Fibroblast of skin of left quadriceps (primary cell): Measurements from ENCODE around the gene AGR3.

Source experiments
- DNase-seq, 2 experiments: peaks; one replicate each; pipeline ENCODE4 v3.0.0-alpha.2; 2013; ENCODE audit warnings: low read depth in 2 of 2

Gene AGR3

GRCh38 chr7:16881844-16882243 lies at the start of gene AGR3:
AGR3 (minus strand) TSS chr7:16881983; CDS start chr7:16878618, 3,365 bp downstream.
- no peak for DNase-seq

DNA sequence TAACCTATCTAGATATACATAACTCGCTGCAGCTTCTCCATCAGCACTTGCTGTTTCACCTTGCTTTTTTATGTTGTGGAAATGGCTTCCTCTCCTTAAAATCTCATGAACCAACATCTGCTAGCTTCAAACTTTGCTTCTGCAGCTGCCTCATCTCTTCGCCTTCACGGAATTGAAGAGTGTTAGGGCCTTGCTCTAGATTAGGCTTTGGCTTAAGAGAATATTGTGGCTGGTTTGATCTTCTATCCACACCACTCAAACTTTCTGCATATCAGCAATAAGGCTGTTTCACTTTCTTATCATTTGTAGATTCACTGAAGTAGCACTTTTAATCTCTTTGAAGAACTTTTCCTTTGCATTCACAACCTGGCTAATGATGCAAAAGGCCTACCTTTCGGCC lies 49.2 kb upstream of the AGR3 start:
- no peak for DNase-seq

GRCh38 chr7:16929146-16929762 lies 47.5 kb upstream of the AGR3 start:
- no peak for DNase-seq

DNA sequence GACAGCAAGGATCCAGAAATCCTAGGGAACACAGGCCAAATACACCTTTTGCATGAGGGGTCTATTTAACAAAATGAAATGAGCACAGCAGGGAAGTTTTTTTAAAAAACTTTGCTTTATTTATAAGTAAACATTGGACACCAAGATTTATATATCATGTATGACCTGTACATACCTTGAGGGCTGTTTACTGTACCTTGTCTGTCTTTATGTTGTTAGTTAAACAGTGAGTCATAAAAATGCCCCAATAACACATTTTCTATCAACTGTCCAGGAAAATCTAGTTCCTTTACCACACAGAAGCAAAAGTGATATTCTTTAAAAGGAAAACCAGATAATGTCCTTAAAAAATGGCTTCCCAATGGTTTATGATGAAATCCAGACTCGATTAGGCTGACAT lies 45.1 kb upstream of the AGR3 start:
- DNase-seq, result no peak

DNA sequence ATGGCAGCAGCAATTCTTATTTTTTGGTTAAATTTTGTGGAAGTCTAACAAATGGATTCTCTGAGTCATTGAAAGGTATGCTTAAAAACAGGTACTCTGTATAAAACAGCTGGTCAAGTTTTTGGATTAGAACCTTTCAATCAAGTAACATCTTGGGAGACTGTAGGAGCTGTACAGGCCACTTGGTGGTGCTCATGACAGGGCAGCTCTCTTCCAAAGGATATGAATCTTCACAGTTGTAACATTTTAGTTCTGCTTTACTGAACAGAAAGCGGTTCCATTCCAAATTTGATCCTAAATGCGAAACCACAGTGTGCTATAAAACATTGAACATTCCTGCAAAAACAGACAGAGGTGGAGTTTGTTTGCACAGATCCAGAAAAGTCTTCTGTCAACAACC lies 44.5 kb upstream of the AGR3 start:
- DNase-seq, result no peak

- DNase-seq, result no peak
These were observed 43.8 kb upstream of the AGR3 start for GRCh38 chr7:16925609-16926008.

- no peak for DNase-seq
These were observed 41.2 kb upstream of the AGR3 start for GRCh38 chr7:16923019-16923418.

DNA sequence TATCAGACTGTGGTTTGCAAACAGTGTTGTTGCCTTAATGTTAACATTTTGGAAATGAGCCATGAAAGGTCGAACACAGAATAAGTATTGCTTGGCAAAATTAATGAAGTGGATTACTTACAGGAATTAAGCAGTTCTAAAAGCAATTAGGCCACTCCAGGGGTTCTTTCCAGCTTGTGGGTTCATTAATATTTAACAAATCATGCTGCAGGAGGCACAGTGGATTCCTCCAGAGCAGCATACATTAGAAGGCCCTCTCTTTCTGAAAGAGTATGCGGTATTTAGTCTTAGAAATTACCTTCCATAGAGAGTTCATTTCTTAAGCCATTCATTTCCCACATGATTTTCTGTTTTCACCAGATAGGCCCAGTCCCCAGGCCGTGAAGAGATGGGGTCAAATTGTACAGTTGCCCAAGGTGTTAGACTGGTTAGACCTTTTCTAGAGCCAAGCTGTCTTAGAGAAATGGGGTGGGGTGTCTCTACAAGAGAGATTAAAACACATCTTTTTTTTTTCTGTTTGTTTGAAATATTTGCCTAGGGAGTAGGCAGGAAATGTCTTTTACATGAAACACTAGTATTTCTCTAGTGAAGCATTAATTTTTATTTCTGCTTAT lies 40.0 kb upstream of the AGR3 start:
- no peak for DNase-seq

DNA sequence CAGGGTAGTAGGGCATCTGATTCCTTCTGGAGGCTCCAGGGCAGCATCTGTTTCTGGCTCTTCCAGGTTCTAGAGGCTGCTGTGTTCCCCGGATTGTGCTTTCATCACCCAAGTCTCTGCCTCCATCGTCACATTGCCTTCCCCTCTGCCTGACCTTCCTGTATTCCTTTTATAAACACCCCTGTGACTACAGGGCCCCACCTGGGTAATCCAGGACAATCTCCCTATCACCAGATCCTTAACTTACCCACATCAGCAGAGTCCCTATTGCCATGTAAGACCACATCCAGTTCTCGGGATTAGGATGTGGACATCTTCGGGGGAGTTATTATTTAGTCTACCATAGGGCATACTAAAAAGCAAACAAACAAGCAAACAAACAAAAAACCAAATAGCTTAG lies 39.4 kb upstream of the AGR3 start:
- DNase-seq, result no peak

DNA sequence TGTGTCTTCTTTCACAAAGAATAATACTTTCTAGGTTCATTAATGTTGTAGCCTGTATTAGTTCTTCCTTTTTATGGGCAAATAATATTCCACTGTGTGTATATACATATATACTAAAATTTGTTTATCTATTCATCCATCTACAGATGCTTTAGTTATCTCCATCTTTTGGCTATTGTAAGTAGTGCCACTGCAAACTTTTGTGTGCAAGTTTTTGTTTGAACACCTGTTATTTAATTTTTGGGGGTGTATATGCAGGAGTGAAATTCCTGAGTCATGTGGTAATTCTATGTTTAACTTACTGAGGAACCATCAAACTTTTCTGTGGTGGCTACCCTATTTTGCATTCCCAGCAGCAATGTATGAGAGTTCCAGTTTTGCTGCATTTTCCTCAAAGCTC lies 37.7 kb upstream of the AGR3 start:
- no peak for DNase-seq

- DNase-seq, result no peak
These were observed 36.6 kb upstream of the AGR3 start for GRCh38 chr7:16918288-16918895.

DNA sequence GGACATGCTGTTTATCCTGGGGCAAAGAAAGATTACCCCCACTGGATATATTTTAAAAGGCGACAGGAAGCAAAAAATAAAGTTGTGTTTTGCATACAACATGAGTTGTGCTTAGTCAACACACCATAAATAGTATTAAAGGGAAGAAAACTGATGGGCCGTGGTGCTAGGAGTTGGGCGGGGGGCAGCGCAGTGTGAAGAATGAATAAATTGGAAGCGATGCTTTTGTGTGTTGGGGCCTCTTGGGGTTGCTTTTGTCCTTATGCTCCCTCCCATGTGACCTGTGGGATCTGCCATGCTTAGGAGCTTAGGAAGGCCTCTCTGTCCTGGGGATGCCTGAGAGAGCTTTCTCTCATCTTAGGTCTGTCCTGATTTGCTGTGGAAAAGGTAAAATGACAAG lies 35.0 kb upstream of the AGR3 start:
- DNase-seq, result no peak

GRCh38 chr7:16916105-16916639 lies 34.4 kb upstream of the AGR3 start:
- DNase-seq, result peak; percentile 65 to 72

DNA sequence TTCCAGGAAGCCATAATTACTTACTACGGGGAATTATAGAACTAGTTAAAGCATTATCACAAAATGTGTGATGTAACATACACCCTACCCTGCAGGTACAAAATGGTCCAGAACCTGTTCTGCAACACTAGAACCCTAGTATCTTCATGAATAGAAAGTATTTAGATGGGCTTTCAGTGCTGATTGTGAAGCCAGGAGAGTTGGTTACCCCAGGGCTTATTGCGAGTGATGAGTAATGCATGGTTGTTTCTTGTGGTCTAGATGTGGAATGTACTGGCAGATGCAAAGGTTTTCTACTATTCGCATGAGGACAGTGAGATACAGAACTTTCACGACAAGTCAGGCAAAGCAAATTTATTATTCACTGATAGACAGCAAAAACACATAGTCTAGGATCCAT lies 33.6 kb upstream of the AGR3 start:
- DNase-seq, result peak; percentile 63 to 70

DNA sequence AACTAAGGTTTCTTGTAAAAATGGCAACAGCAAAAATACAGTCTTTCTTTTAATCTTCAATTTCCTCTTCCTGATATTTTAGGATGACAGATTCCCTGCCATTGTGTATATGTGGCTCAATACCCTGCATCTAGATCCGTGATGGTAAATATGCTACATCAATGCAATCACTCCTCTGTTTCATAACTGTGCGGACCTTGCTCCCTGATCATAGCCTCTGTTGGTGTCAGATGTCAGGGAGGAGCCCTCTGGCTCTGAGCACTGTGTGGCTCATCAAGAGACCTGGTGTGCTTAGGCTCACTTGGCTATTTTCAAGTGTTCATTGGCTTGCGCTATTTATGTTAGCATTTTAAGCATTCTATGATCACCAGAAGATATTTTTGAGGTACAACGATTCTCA lies 33.0 kb upstream of the AGR3 start:
- no peak for DNase-seq

GRCh38 chr7:16913643-16914042 lies 31.9 kb upstream of the AGR3 start:
- no peak for DNase-seq

GRCh38 chr7:16912540-16912939 lies 30.8 kb upstream of the AGR3 start:
- no peak for DNase-seq

DNA sequence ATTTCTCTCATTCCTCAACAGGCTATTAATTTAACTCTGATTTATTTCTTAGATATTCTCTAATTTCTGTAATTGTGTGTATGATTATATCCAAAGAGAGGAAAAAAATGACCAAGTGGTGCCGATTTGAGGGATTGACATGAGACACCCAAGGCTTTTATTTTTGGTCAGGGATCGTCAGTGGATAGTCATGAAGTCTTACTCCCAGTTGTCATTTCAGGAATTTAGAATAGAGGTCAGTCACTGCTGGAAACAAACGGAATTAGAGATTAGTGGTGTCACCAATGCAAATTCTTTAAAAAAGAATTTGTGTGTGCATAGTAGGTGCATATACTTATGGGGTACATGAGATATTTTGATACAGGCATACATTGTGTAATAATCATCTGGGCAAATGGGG lies 26.8 kb upstream of the AGR3 start:
- no peak for DNase-seq

DNA sequence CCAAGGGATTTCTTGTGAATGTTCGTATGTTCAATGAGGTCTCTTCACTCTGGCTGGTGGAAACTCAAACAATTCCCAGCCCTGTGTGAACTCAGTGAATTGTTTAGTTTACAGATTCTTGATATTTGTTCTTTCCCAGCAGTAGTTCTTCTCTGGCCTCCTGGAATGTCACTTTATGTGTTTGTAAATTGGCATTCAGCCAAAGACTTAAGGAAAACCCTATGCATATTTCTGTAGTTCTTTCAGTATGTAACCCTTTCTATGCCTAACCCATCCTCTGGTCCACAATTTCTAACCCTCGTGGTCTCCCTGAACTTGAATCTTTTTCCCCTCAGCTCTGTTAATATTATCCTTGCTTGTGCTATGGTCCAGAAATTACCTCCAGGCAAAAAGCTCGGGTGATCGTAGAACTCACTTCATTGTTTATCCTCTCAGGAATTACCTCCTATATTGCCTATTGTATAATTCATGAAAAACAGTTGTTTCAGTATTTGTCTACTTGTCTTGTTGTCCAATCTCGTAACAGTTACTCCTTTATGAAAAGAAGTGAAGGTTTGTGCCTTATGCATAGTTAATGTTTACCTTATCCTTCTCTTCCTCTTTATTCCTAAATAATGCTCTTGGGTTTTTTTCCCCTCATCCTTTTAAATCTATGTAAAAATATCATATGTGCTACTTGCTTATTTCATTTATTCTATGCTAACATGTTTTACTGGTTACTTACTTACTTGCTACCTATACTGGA lies 23.7 kb upstream of the AGR3 start:
- peak; percentile 60 to 62 for DNase-seq

- no peak for DNase-seq
These were observed 22.3 kb upstream of the AGR3 start for GRCh38 chr7:16904076-16904475.

DNA sequence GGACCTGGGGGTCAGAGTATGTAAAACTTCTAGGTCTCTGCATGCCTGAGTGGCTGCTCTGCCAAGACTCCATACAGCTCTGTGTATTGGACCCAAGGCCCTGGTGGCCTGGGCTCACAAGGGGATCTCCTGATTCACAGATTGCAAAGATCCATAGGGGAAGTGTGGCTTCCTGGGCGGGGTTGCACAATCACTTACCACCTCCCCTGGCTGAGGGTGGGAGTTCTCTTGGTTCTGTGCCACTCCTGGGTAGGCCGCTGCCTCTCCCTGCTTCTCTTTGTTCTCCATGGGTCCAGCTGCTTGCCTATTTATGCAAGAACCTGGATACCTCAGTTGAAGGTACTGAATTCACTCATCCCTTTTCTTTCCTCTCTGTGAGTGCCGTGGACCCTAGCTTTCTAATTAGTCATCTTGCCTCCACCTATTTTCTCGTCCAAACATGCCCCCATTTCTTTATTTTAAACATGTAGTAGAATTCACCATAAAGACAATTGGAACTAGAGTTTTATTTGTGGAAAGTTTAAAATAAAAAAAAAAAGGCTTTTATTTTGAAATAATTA lies 18.5 kb upstream of the AGR3 start:
- DNase-seq, result no peak
